H1 (cell line): ENCODE data around the gene KNOP1. TPM values are rescaled to one million over a fixed set of nuclear protein-coding genes. Genes with fewer than 3 reads are reported as not detected.

Source experiments
- HDAC2 ChIP-seq, 2 experiments: fragments of 300-600 bp in 1 of 2; sonication (generic) in 1 of 2; IDR thresholded peaks; 2 replicates each; pipeline ENCODE4 v1.6.1; 2011 to 2012; ENCODE audit warnings: low read depth in 2 of 2, low read length in 2 of 2, mild to moderate bottlenecking in 2 of 2, moderate library complexity in 2 of 2, borderline replicate concordance in 1 of 2, inconsistent platforms in 1 of 2
- polyA plus RNA-seq, 7 experiments: library from polyadenylated mRNA; depleted of rRNA in 3 of 7; stranded (reverse) in 5 of 7; unstranded in 2 of 7; fragments of >200 nt in 5 of 7; fragments of 200-250 nt in 2 of 7; gene quantifications; 1 replicate in 5 of 7; 2 replicates in 1 of 7; 4 replicates in 1 of 7; pipeline versions ENCODE4 v1.2.1 to v1.2.3, GENCODE V29; 2011 to 2013; ENCODE audit warnings: missing spikeins in 2 of 7, mixed read lengths in 2 of 7
- total RNA-seq: library from RNA; stranded (reverse); fragmentation: NEBNext Ultra II Directional; extraction: Animal tissue kit (Norgen Biotek cat#: 25700); gene quantifications from 2 replicates; pipeline ENCODE4 v1.2.1, GENCODE V29; 2021

The KNOP1 gene
- total and polyA plus RNA-seq, 2 of the 8 experiments (the other 6 are each of a cell fraction or from before 2014, with no cell fraction given), result 21.6 to 87.9 TPM

DNA sequence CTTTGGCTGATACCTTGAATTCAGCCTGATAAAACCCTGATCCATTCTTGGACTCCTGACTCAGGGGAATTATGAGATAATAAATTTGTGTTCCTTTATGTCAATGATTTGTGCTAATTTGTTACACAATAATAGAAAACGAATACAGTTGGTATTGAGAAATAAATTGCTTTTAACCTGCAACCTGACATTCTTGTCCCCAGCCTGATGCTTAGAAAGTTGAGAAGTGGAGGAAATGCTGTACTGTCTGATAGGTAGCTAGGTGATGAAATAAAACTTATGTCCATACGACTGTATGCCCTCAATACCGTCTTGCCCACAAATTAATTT lies 10.6 kb upstream of the KNOP1 start (continued):
- no peak for TF ChIP-seq HDAC2 (IDR thresholded peaks at IDR 0.05; ENCODE audit: borderline replicate concordance in 1 of 2, low read depth in 2 of 2, low read length in 2 of 2)
